HEK293 (cell line): Measurements from ENCODE around the gene CCDC86.

Experiments used
- CTCF ChIA-PET: fragments of 350-600 bp; formaldehyde crosslinking; extraction: SDS; loops from one replicate; lab custom pipeline; 2021; ENCODE audit warnings: antibody characterized with exemption; lab: Yijun Ruan, JAX
- POLR2A ChIA-PET: fragments of 300-600 bp; formaldehyde crosslinking; extraction: SDS; loops from one replicate; lab custom pipeline; 2020; ENCODE audit warnings: antibody characterized with exemption, inconsistent platforms; lab: Yijun Ruan, JAX
- H3K27ac ChIP-seq: fragments of 200-500 bp; sonication (Bioruptor generic); 2 replicates; pipeline ENCODE4 v1.5.1; 2014; ENCODE audit warnings: low read depth, low read length, control low read depth, inconsistent platforms; ENCODE audit errors: extremely low read depth
- H3K36me3 ChIP-seq, 2 experiments: fragments of 200-500 bp in 1 of 2; sonication (Bioruptor generic) in 1 of 2; 1 replicate in 1 of 2; 2 replicates in 1 of 2; pipeline ENCODE4 v1.5.1; 2014 to 2017; ENCODE audit warnings: inconsistent platforms in 2 of 2, low read length in 2 of 2; ENCODE audit not compliant: control insufficient read depth in 2 of 2, insufficient read depth in 1 of 2
- H3K4me1 ChIP-seq: fragments of 200-500 bp; sonication (Bioruptor generic); 2 replicates; pipeline ENCODE4 v1.5.1; 2014; ENCODE audit warnings: mild to moderate bottlenecking, low read length, inconsistent platforms; ENCODE audit not compliant: control insufficient read depth, insufficient read depth
- H3K4me3 ChIP-seq: 2 replicates; pipeline ENCODE4 v1.5.1; 2011; ENCODE audit warnings: low read depth, mild to moderate bottlenecking, control low read depth, low read length, moderate library complexity
- H3K9me3 ChIP-seq: fragments of 200-500 bp; sonication (Bioruptor generic); 2 replicates; pipeline ENCODE4 v1.5.1; 2014; ENCODE audit warnings: low read depth, low read length, inconsistent platforms; ENCODE audit not compliant: control insufficient read depth, insufficient read depth
- HIC1 ChIP-seq: fragments of 450-650 bp; formaldehyde crosslinking; IDR thresholded peaks from 2 replicates; pipeline ENCODE4 v1.5.1; 2016; ENCODE audit warnings: missing biosample characterization, missing genetic modification characterization
- KLF16 ChIP-seq: fragments of 450-650 bp; formaldehyde crosslinking; IDR thresholded peaks from 2 replicates; pipeline ENCODE4 v1.5.1; 2017; ENCODE audit warnings: missing biosample characterization, missing genetic modification characterization
- KLF17 ChIP-seq: fragments of 450-650 bp; formaldehyde crosslinking; IDR thresholded peaks from 2 replicates; pipeline ENCODE4 v1.5.1; 2016; ENCODE audit warnings: missing biosample characterization, missing genetic modification characterization
- PRDM6 ChIP-seq: fragments of 450-650 bp; formaldehyde crosslinking; IDR thresholded peaks from 2 replicates; pipeline ENCODE4 v1.5.1; 2017; ENCODE audit warnings: missing biosample characterization, missing genetic modification characterization
- ZBTB20 ChIP-seq: fragments of 450-650 bp; formaldehyde crosslinking; IDR thresholded peaks from 2 replicates; pipeline ENCODE4 v1.5.1; 2016; ENCODE audit warnings: missing biosample characterization, missing genetic modification characterization
- ZBTB6 ChIP-seq: fragments of 450-650 bp; formaldehyde crosslinking; IDR thresholded peaks from 2 replicates; pipeline ENCODE4 v1.5.1; 2017; ENCODE audit warnings: missing biosample characterization, missing genetic modification characterization
- ZFP37 ChIP-seq: fragments of 450-650 bp; formaldehyde crosslinking; IDR thresholded peaks from 2 replicates; pipeline ENCODE4 v1.5.1; 2016; ENCODE audit warnings: missing biosample characterization, missing genetic modification characterization
- ZNF280C ChIP-seq: fragments of 450-650 bp; formaldehyde crosslinking; IDR thresholded peaks from 2 replicates; pipeline ENCODE4 v1.5.1; 2016; ENCODE audit warnings: missing biosample characterization, missing genetic modification characterization
- ZNF324 ChIP-seq: fragments of 450-650 bp; formaldehyde crosslinking; IDR thresholded peaks from 2 replicates; pipeline ENCODE4 v1.5.1; 2016; ENCODE audit warnings: missing biosample characterization, missing genetic modification characterization
- ZNF433 ChIP-seq: fragments of 450-650 bp; formaldehyde crosslinking; IDR thresholded peaks from 2 replicates; pipeline ENCODE4 v1.5.1; 2016; ENCODE audit warnings: missing biosample characterization, missing genetic modification characterization, low read depth
- ZNF521 ChIP-seq: fragments of 450-650 bp; formaldehyde crosslinking; IDR thresholded peaks from 2 replicates; pipeline ENCODE4 v1.5.1; 2017; ENCODE audit warnings: missing biosample characterization, mild to moderate bottlenecking, missing genetic modification characterization
- ZNF639 ChIP-seq: fragments of 450-650 bp; formaldehyde crosslinking; IDR thresholded peaks from 2 replicates; pipeline ENCODE4 v1.5.1; 2016; ENCODE audit warnings: missing biosample characterization, missing genetic modification characterization
- ZNF704 ChIP-seq: fragments of 450-650 bp; formaldehyde crosslinking; IDR thresholded peaks from 2 replicates; pipeline ENCODE4 v1.5.1; 2016; ENCODE audit warnings: missing biosample characterization, missing genetic modification characterization
- ZSCAN18 ChIP-seq: fragments of 450-650 bp; formaldehyde crosslinking; IDR thresholded peaks from 2 replicates; pipeline ENCODE4 v1.5.1; 2016; ENCODE audit warnings: missing biosample characterization, missing genetic modification characterization
- ZXDB ChIP-seq: fragments of 450-650 bp; formaldehyde crosslinking; IDR thresholded peaks from 2 replicates; pipeline ENCODE4 v1.5.1; 2016; ENCODE audit warnings: missing biosample characterization, missing genetic modification characterization

The CCDC86 gene

GRCh38 chr11:60851327-60852104 is 9.6 kb downstream of the CCDC86 start:
- H3K4me1 ChIP-seq, result no peaks in the 10 kb centered on the region
- H3K27ac ChIP-seq, result no peak overlapping the region
- ChIA-PET CTCF (interaction anchor here (1.6 kb wide), 1 partner anchor 20 kb away, joined by 3 read pairs; no protein-coding TSS in a partner anchor), POLR2A (no interaction called here)
- H3K9me3 ChIP-seq, result no peaks in the 10 kb centered on the region
- H3K4me3 ChIP-seq, result no peak overlapping the region
- H3K36me3 ChIP-seq, result peaks cover 0 to 51% of the 10 kb centered on the region in 2 experiments; a peak in 1 of 3 replicates
- TF ChIP-seq ZFP37 (no peak), KLF17 (no peak), ZSCAN18 (no peak), KLF16 (tag by site-specific recombination) (no peak), ZXDB (tag by site-specific recombination) (no peak)
- TF ChIP-seq, all 188 proteins: peak for 0

- POLR2A ChIA-PET, result no interaction called here
- H3K27ac ChIP-seq, result no peak overlapping the region
- no peak overlapping the region for H3K4me3 ChIP-seq
- H3K4me1 ChIP-seq, result no peaks in the 10 kb centered on the region
- CTCF ChIA-PET, result interaction anchor here (1.6 kb wide), 1 partner anchor 21 kb away, joined by 3 read pairs; no protein-coding TSS in a partner anchor
- H3K36me3 ChIP-seq, result peaks cover 0 to 48% of the 10 kb centered on the region in 2 experiments; a peak in 1 of 3 replicates
- no peaks in the 10 kb centered on the region for H3K9me3 ChIP-seq
- TF ChIP-seq ZNF639 (tag by site-specific recombination) (no peak), HIC1 (tag by site-specific recombination) (no peak), ZNF704 (no peak), KLF17 (no peak), ZNF324 (tag by site-specific recombination) (no peak), ZBTB20 (no peak), ZNF433 (tag by site-specific recombination) (no peak), PRDM6 (no peak), ZBTB6 (no peak), ZNF521 (no peak), ZNF280C (tag by site-specific recombination) (no peak)
These were observed 10.4 kb downstream of the CCDC86 start for GRCh38 chr11:60852117-60852981.
